Activated CD8-positive, alpha-beta memory T cell treated with anti-CD3 and anti-CD28 coated beads for 1 hour (primary cell): ENCODE data around the gene STOX2.

Source experiments
- DNase-seq, 2 donors: peaks; one replicate each; pipeline ENCODE4 v3.0.0-alpha.2; 2020; ENCODE audit warnings: low read depth in 1 of 2; ENCODE audit errors: extremely low read depth in 1 of 2

STOX2 gene, protein sequence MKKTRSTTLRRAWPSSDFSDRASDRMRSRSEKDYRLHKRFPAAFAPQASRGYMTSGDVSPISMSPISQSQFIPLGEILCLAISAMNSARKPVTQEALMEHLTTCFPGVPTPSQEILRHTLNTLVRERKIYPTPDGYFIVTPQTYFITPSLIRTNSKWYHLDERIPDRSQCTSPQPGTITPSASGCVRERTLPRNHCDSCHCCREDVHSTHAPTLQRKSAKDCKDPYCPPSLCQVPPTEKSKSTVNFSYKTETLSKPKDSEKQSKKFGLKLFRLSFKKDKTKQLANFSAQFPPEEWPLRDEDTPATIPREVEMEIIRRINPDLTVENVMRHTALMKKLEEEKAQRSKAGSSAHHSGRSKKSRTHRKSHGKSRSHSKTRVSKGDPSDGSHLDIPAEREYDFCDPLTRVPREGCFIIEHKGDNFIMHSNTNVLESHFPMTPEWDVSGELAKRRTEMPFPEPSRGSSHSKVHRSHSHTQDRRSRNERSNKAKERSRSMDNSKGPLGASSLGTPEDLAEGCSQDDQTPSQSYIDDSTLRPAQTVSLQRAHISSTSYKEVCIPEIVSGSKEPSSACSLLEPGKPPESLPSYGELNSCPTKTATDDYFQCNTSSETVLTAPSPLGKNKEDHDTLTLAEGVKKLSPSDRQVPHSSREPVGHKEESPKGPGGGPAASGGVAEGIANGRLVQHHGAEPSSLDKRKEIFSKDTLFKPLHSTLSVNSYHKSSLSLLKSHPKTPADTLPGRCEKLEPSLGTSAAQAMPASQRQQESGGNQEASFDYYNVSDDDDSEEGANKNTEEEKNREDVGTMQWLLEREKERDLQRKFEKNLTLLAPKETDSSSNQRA (N-terminal part only)

DNA sequence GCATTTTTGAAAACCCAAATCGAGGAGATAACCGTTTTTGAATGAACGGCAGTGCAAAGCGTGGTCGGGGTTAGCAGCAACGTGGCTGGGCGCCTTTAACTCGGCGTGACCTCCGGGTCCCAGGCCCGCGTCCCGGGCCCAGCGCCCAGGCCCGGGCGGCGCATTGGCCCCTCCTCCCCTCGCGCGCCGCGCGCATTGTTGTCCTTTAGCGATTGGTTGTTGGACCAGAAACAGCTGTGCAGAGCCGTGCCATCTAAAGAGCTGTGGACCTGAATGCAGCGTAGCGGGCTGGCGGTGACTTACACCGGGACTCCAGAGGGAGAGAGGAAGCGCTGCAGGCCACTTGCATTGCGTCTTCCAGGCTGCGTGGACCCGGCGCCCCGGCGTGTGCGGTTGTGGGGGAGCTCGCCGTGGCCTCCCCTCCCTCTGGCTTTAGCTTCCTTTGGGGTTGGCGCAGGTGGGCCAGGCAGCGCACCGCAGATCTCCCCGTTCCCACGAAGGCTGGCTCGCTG lies at the start of gene STOX2:
STOX2 (plus strand) TSS at position 227 of the 512 bp plus-strand sequence. CDS start 1,484 bp downstream, outside the sequence.
- no peak for DNase-seq

GRCh38 chr4:183855323-183856190 lies 49.5 kb upstream of the STOX2 start:
- DNase-seq, result no peak

GRCh38 chr4:183857040-183857439 lies 48.1 kb upstream of the STOX2 start:
- no peak for DNase-seq

GRCh38 chr4:183858011-183858615 lies 47.0 kb upstream of the STOX2 start:
- no peak for DNase-seq

GRCh38 chr4:183860119-183860518 lies 45.0 kb upstream of the STOX2 start:
- DNase-seq, result no peak

- no peak for DNase-seq
Observed at GRCh38 chr4:183860731-183861130, 44.4 kb upstream of the STOX2 start.

GRCh38 chr4:183861426-183861825 lies 43.7 kb upstream of the STOX2 start:
- DNase-seq, result no peak

GRCh38 chr4:183863155-183863825 lies 41.8 kb upstream of the STOX2 start:
- DNase-seq, result no peak

GRCh38 chr4:183867247-183867646 lies 37.9 kb upstream of the STOX2 start:
- no peak for DNase-seq

GRCh38 chr4:183870997-183871396 lies 34.1 kb upstream of the STOX2 start:
- no peak for DNase-seq

- no peak for DNase-seq
Observed at GRCh38 chr4:183871581-183871980, 33.5 kb upstream of the STOX2 start.

GRCh38 chr4:183872531-183872930 lies 32.6 kb upstream of the STOX2 start:
- DNase-seq, result no peak

DNA sequence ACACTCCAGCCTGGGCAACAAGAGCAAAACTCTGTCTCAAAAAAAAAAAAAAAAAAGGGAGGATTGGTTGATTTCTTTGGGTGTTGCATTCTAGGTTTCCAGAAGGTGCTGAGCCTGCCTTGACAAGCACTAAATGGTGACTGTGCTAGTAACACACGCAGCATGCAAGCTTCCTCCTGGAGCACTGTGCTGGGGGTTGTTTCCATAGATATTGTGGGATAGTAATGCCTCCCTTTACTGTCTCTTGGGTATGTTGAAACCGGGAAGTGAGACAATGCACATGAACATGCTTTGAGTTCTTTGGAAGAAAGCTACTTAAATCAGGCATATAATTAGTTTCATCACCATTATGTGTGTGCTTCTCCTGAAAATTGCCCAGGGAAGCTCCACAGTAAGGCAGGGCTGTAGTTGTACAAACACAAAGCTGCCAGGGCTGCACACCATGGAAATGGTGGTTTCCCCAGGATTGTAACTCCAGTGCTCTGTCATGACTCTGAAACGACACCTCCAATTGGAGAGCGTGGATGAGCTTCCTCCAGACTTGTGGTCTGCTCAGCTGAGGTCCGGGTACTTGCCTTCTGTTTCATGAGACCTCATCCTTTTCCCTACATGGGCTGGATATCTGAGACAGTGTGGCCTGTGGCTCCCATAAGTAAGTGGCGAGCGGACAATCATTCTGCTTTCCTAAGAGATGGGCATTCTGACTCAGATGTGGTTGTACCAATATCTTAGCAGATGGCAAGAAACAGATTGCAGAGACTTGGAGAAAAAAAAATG lies 31.5 kb upstream of the STOX2 start:
- no peak for DNase-seq

GRCh38 chr4:183875251-183875825 lies 29.8 kb upstream of the STOX2 start:
- no peak for DNase-seq

- no peak for DNase-seq
Observed at GRCh38 chr4:183876268-183876934, 28.7 kb upstream of the STOX2 start.

DNA sequence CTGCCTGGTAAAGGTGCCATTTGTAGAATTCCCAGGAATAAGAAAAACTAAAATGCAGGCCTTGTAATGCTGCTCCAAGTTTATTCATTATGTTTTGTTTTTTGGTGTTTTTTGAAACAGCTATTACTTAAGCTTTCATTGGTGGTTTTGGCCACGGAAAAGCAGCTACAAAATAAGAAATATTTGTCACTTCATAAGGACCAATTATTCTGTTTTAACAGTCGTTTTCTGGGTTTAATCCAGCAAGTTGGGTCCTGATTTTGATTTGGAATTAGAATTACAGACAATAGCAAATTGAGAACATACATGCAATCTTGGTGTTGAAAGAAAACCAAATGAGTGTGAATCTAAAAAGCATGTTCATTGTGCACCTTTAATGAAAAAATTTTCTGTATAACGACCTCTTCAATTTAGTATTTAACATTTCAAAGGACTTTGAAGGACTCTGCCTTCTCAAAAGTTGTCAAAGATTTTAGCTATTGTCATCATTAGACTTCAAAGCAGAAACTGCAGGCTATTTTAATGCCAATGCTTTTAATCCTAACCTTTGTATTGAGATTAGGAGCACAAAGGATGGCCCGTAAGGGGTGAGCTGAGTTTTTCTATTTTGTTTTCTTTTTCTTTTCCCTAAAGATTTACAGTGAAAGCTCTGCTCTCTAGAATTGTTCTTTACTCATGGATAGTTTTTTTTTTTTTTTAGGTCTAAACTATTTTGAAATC lies 26.7 kb upstream of the STOX2 start:
- DNase-seq, result no peak

GRCh38 chr4:183885205-183885720 lies 19.8 kb upstream of the STOX2 start:
- DNase-seq, result no peak
